ENCODE results near the gene DES. TPM values are rescaled to one million over a fixed set of nuclear protein-coding genes. Genes with fewer than 3 reads are reported as not detected.

The DES gene
- total RNA-seq, 1 donor from 2014 or later, result 9.3 TPM

DNA sequence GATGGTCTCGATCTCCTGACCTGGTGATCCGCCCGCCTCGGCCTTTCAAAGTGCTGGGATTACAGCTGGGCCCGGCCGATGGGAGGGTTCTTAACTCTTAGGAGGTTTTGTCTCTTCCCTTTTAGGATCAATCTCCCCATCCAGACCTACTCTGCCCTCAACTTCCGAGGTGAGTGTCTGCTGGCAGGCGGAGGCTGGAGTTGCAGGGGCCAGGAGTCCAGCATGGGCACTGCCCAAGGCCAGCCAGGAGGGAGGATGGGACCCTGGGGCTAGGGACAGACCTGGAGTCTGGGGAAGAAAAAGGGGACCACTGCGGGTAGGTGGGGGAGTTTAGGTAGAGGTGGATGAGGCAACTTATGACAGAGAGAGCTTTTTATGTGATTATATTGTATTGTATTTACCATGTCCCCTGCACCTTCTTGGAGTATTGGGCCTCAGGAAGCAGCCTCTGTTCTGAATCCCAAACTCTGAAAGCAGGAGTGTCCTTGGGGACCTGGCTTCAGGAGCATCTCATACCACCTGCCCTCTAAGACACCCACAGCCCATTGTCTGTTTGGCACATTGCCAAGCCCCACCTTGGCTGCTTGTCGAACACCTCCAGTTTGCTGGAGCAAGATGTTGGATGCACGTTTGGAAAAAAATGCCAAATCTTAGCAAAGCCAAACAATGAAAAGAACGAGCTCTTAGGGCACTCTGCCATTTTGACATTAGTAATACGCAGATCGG is 5.6 kb downstream of the DES start:
- H3K27me3 Mint-ChIP-seq, result peaks cover 22% of the 10 kb centered on the region
- H3K4me1 Mint-ChIP-seq (ENCODE audit: unreplicated experiment), result peaks cover 4% of the 10 kb centered on the region
- TF ChIP-seq, protein P1, sequence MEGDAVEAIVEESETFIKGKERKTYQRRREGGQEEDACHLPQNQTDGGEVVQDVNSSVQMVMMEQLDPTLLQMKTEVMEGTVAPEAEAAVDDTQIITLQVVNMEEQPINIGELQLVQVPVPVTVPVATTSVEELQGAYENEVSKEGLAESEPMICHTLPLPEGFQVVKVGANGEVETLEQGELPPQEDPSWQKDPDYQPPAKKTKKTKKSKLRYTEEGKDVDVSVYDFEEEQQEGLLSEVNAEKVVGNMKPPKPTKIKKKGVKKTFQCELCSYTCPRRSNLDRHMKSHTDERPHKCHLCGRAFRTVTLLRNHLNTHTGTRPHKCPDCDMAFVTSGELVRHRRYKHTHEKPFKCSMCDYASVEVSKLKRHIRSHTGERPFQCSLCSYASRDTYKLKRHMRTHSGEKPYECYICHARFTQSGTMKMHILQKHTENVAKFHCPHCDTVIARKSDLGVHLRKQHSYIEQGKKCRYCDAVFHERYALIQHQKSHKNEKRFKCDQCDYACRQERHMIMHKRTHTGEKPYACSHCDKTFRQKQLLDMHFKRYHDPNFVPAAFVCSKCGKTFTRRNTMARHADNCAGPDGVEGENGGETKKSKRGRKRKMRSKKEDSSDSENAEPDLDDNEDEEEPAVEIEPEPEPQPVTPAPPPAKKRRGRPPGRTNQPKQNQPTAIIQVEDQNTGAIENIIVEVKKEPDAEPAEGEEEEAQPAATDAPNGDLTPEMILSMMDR (conservative IDR thresholded peaks at IDR 0.05), result no peak
- H3K27ac Mint-ChIP-seq, result no peak overlapping the region
- H3K9me3 Mint-ChIP-seq, result no peaks in the 10 kb centered on the region
- no peak overlapping the region for H3K4me3 Mint-ChIP-seq
- H3K36me3 Mint-ChIP-seq, result no peaks in the 10 kb centered on the region
- no peak for DNase-seq (ENCODE audit: extremely low spot score, unreplicated experiment)

DNA sequence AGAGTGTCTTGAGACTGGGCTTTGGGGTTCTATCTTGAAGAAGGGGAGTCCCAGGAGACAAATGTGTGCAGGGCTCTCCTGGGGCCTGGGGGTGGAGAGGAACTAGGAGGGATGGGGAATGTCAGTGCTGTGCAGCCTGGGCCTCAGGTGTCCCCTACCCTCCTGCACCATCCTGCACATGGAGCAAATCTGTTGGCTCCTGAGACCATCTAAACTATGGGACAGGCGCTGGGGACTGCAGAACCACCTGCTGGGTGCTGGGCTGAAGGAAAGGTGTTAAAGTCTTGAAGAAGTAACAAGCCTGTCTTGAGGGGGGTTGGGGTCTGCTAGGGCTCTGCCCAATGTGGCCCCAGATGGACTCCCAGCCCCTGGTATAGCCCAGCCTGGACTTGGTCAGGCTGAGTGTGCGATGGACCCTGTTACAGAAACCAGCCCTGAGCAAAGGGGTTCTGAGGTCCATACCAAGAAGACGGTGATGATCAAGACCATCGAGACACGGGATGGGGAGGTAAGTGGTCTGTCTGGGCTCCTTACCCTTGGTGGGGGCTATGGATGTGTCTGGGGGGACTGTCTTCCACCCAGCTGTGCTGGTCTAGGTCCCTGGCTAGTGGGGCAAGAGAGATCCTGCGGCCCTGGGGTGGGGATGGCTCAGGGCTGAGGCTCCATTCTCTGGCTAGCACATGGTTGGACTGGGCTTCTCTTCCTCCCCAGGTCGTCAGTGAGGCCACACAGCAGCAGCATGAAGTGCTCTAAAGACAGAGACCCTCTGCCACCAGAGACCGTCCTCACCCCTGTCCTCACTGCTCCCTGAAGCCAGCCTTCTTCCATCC is 7.3 kb downstream of the DES start:
- Mint-ChIP-seq H3K27ac (no peak overlapping the region), H3K9me3 (no peaks in the 10 kb centered on the region), H3K4me1 (ENCODE audit: unreplicated experiment) (peaks cover 6% of the 10 kb centered on the region), H3K36me3 (no peaks in the 10 kb centered on the region), H3K4me3 (no peak overlapping the region), H3K27me3 (peaks cover 12% of the 10 kb centered on the region)
- DNase-seq (ENCODE audit: extremely low spot score, unreplicated experiment), result no peak
- TF ChIP-seq, protein P1 (conservative IDR thresholded peaks at IDR 0.05), result no peak

DNA sequence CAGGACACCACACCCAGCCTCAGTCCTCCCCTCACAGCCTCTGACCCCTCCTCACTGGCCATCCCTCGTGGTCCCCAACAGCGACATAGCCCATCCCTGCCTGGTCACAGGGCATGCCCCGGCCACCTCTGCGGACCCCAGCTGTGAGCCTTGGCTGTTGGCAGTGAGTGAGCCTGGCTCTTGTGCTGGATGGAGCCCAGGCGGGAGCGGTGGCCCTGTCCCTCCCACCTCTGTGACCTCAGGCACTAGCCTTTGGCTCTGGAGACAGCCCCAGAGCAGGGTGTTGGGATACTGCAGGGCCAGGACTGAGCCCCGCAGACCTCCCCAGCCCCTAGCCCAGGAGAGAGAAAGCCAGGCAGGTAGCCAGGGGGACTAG is 7.9 kb downstream of the DES start:
- H3K9me3 Mint-ChIP-seq, result no peaks in the 10 kb centered on the region
- peaks cover 6% of the 10 kb centered on the region for H3K4me1 Mint-ChIP-seq (ENCODE audit: unreplicated experiment)
- H3K27me3 Mint-ChIP-seq, result peaks cover 7% of the 10 kb centered on the region
- no peak for DNase-seq (ENCODE audit: extremely low spot score, unreplicated experiment)
- no peak overlapping the region for H3K4me3 Mint-ChIP-seq
- TF ChIP-seq, protein P1 (conservative IDR thresholded peaks at IDR 0.05), result no peak
- H3K27ac Mint-ChIP-seq, result no peak overlapping the region
- H3K36me3 Mint-ChIP-seq, result no peaks in the 10 kb centered on the region

DNA sequence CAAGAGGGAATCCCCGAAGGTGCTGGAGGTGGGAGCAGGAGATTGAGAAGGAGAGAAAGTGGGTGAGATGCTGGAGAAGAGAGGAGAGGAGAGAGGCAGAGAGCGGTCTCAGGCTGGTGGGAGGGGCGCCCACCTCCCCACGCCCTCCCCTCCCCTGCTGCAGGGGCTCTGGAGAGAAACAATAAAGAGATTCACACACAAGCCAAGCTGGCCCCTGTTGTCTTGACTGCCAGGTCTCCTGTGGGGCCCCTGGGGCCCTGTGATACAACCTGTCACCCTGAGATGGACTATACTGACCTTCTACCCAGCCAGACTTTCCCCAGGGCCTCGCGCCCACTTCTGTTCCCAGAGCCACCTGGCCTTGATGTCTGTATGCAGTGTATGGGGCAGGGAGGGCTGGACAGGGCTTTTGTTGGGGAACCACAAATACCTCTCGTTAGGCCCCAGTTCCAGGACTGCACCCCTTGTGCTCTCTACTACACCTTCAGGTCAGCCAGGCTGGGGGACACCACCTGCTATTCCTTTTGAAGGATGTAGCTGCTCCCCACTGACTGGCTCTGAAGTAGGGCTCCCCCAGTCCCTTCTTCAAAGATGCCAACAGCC is 8.5 kb downstream of the DES start:
- Mint-ChIP-seq H3K27me3 (peaks cover 9% of the 10 kb centered on the region), H3K4me3 (no peak overlapping the region), H3K27ac (no peak overlapping the region), H3K36me3 (no peaks in the 10 kb centered on the region), H3K4me1 (ENCODE audit: unreplicated experiment) (peaks cover 10% of the 10 kb centered on the region), H3K9me3 (no peaks in the 10 kb centered on the region)
- no peak for DNase-seq (ENCODE audit: extremely low spot score, unreplicated experiment)
- TF ChIP-seq, protein P1 (conservative IDR thresholded peaks at IDR 0.05), result no peak

DNA sequence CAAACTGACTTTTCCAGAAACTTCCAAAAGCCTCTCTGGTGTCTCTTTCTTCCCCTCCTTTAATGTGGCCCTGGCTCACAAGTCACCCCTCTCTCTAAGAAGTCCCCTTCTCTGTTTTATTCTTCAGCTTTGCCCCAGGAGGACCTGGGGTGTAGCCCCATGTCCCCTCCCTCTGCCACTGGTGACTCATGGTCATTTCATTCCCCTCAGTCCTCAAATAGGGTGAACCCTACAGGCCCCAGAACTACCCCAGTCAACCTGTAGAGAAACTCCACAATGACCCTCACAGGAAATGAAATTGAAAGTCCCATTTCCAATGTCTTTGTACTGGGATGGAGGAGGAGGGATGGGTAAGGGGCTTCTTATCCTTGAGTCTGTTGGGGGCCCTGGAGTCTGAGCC is 10.3 kb downstream of the DES start:
- no peak overlapping the region for H3K4me3 Mint-ChIP-seq
- no peaks in the 10 kb centered on the region for H3K9me3 Mint-ChIP-seq
- no peak overlapping the region for H3K27ac Mint-ChIP-seq
- H3K27me3 Mint-ChIP-seq, result peaks cover 16% of the 10 kb centered on the region
- H3K36me3 Mint-ChIP-seq, result no peaks in the 10 kb centered on the region
- H3K4me1 Mint-ChIP-seq (ENCODE audit: unreplicated experiment), result peaks cover 10% of the 10 kb centered on the region
- DNase-seq (ENCODE audit: extremely low spot score, unreplicated experiment), result no peak
- TF ChIP-seq, protein P1 (conservative IDR thresholded peaks at IDR 0.05), result no peak
